Activated B cell treated with CpG ODN at 0.5 μM for 24 hours (primary cell): ENCODE results near the gene KTN1. TPM values are rescaled to one million over a fixed set of nuclear protein-coding genes. Genes with fewer than 3 reads are reported as not detected.

ENCODE experiments used
- ATAC-seq: fragments of 200-7000 bp; cut with Tn5 transposase; one replicate; pipeline ENCODE4 v1.10.0; 2021; ENCODE audit warnings: low read depth, mild to moderate bottlenecking, moderate library complexity
- CTCF ChIA-PET: fragments of 350-600 bp; sonication (Branson Sonifier 250); formaldehyde crosslinking; loops from one replicate; lab custom pipeline; 2021; ENCODE audit warnings: antibody characterized with exemption; lab: Charles Lee
- POLR2A ChIA-PET: fragments of 350-600 bp; sonication (Branson Sonifier 250); formaldehyde crosslinking; loops from one replicate; lab custom pipeline; 2021; ENCODE audit warnings: antibody characterized with exemption; lab: Charles Lee
- DNase-seq: peaks from one replicate; pipeline ENCODE4 v3.0.0; 2022
- H3K27ac Mint-ChIP-seq: one replicate; pipeline ENCODE4 v1.8.0; 2020; ENCODE audit warnings: mixed read lengths
- H3K27me3 Mint-ChIP-seq: one replicate; pipeline ENCODE4 v1.8.0; 2021; ENCODE audit warnings: mixed read lengths
- H3K36me3 Mint-ChIP-seq: one replicate; pipeline ENCODE4 v1.8.0; 2021; ENCODE audit warnings: low read depth, mixed read lengths
- H3K4me1 Mint-ChIP-seq: one replicate; pipeline ENCODE4 v1.8.0; 2021; ENCODE audit warnings: mixed read lengths
- H3K4me3 Mint-ChIP-seq: one replicate; pipeline ENCODE4 v1.8.0; 2020; ENCODE audit warnings: mild to moderate bottlenecking, mixed read lengths
- H3K9me3 Mint-ChIP-seq: one replicate; pipeline ENCODE4 v1.8.0; 2020; ENCODE audit warnings: mixed read lengths
- CTCF ChIP-seq: fragments of 200-600 bp; IDR thresholded peaks from one replicate; pipeline ENCODE4 v1.8.0; 2022; ENCODE audit warnings: antibody characterized with exemption, mild to moderate bottlenecking
- intact Hi-C: fragments of 100-400 bp; cut with micrococcal nuclease; formaldehyde crosslinking; loops from one replicate; pipeline ENCODE4 v1.15.1; 2024
- total RNA-seq: library from RNA; stranded (reverse); gene quantifications from 2 replicates; pipeline ENCODE4 v1.2.3, GENCODE V29; 2022

The KTN1 gene
- total RNA-seq, 1 donor from 2014 or later = 116 TPM

- ATAC-seq (no peak), DNase-seq (no peak)
- Mint-ChIP-seq H3K27ac (no peak overlapping the region), H3K4me3 (no peak overlapping the region), H3K9me3 (no peaks in the 10 kb centered on the region), H3K27me3 (no peaks in the 10 kb centered on the region), H3K36me3 (peaks cover 83% of the 10 kb centered on the region), H3K4me1 (no peaks in the 10 kb centered on the region)
- no peak for TF ChIP-seq CTCF
- intact Hi-C loops = no loop called here
- CTCF ChIA-PET = no interaction called here
- POLR2A ChIA-PET = no interaction called here
Observed at GRCh38 chr14:55628426-55628825, 48.4 kb downstream of the KTN1 start.

GRCh38 chr14:55638665-55639064, 58.7 kb downstream of the KTN1 start:
- Mint-ChIP-seq H3K36me3 (peaks cover 91% of the 10 kb centered on the region), H3K9me3 (no peaks in the 10 kb centered on the region), H3K27ac (no peak overlapping the region), H3K4me1 (no peaks in the 10 kb centered on the region), H3K4me3 (no peak overlapping the region), H3K27me3 (no peaks in the 10 kb centered on the region)
- no peak for ATAC-seq
- no peak for DNase-seq
- ChIA-PET CTCF (no interaction called here), POLR2A (no interaction called here)
- TF ChIP-seq CTCF = no peak
- intact Hi-C loops = no loop called here

GRCh38 chr14:55641290-55641689, 61.3 kb downstream of the KTN1 start:
- no peaks in the 10 kb centered on the region for H3K9me3 Mint-ChIP-seq
- peaks cover 94% of the 10 kb centered on the region for H3K36me3 Mint-ChIP-seq
- intact Hi-C loops = no loop called here
- no peaks in the 10 kb centered on the region for H3K27me3 Mint-ChIP-seq
- no peak for DNase-seq
- TF ChIP-seq CTCF = no peak
- no peak for ATAC-seq
- no peak overlapping the region for H3K4me3 Mint-ChIP-seq
- ChIA-PET POLR2A (no interaction called here), CTCF (no interaction called here)
- H3K27ac Mint-ChIP-seq = no peak overlapping the region
- H3K4me1 Mint-ChIP-seq = no peaks in the 10 kb centered on the region

GRCh38 chr14:55641954-55642353, 61.9 kb downstream of the KTN1 start:
- Mint-ChIP-seq H3K27ac (no peak overlapping the region), H3K9me3 (no peaks in the 10 kb centered on the region), H3K36me3 (peaks cover 92% of the 10 kb centered on the region)

GRCh38 chr14:55645145-55645544, 65.1 kb downstream of the KTN1 start:
- no peak for TF ChIP-seq CTCF
- H3K9me3 Mint-ChIP-seq = no peaks in the 10 kb centered on the region
- DNase-seq (no peak), ATAC-seq (no peak)
- H3K27ac Mint-ChIP-seq = no peak overlapping the region
- no peak overlapping the region for H3K4me3 Mint-ChIP-seq
- H3K27me3 Mint-ChIP-seq = no peaks in the 10 kb centered on the region
- peaks cover 83% of the 10 kb centered on the region for H3K36me3 Mint-ChIP-seq
- intact Hi-C loops = no loop called here
- POLR2A ChIA-PET = no interaction called here
- CTCF ChIA-PET = no interaction called here
- no peaks in the 10 kb centered on the region for H3K4me1 Mint-ChIP-seq

More at GRCh38 chr14:55641954-55642353, 61.9 kb downstream of the KTN1 start:
- Mint-ChIP-seq H3K4me3 (no peak overlapping the region), H3K4me1 (no peaks in the 10 kb centered on the region), H3K27me3 (no peaks in the 10 kb centered on the region)
- intact Hi-C loops = no loop called here
- ChIA-PET POLR2A (no interaction called here), CTCF (no interaction called here)
- TF ChIP-seq CTCF = no peak
- DNase-seq = no peak
- no peak for ATAC-seq
